Measurements from ENCODE around the gene ARHGAP35. TPM values are rescaled to one million over a fixed set of nuclear protein-coding genes. Genes with fewer than 3 reads are reported as not detected.
"Not testable (repeated sequence)": the region's sequence is repeated elsewhere in the genome, so short reads cannot be mapped to it uniquely, and the experiment has no call there.

ARHGAP35 gene
- total RNA-seq, 1 experiment from 2014 or later, result 29.3 TPM

DNA sequence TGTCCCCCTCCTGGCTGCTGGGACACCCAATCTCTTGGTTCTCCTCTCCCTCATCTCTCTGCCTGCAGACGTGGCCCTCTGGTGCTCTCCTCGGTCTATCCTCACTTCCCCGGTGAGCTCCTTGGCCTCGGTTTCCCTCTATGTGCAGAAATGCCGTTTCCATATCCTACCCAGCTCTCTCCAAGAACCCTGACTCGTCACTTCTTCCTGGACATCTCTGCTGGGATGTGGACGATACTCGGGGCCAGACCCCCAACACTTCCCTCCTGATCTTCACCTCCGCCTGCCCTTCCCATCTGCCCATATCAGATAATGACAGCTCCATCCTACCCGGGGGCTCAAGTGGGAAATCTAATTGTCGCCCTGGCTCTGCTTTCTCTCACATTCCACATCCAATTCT lies 18.0 kb upstream of the ARHGAP35 start:
- no peak for DNase-seq (ENCODE audit: low read depth)

DNA sequence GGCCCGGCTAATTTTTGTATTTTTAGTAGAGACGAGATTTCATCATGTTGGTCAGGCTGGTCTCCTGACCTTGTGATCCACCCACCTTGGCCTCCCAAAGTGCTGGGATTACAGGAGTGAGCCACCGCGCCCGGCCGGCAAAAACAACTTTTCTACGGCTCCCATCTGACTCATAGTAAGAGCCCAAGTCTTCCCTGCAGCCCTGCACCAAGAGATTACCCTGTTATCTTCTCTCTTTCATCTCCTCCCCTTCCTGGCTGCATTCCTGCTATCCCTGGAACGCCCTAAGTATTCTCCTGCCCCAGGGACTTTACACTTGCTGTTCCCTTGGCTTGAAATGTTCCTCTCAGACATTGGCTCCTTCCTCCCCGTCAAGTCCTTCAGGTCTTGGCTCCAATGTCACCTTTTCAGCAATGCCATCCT lies 16.7 kb upstream of the ARHGAP35 start:
- DNase-seq (ENCODE audit: low read depth), result no peak

DNA sequence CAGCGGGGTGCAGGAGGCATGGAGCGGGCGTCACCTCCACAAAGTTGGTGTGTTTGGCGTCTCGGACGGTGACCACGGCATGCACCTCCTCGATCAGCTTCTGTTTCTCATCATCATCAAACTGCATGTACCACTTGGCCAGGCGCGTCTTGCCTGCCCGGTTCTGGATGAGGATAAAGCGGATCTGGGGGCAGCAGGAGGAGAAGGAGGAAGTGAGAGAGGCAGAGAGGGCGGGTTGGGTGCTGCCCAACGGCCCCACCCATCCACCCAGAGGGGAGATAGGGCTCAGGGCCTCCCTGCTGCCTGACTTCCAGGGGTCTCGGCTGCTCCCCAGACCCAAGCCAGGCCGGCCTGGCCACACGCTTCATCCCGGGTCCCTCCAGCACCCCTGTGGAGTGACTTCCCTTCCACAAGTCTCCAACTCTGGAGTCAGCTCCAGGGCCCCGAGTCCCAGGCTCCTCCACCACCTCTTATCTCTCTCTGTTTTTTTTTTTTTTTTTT lies 14.8 kb upstream of the ARHGAP35 start:
- no peak for DNase-seq (ENCODE audit: low read depth)

DNA sequence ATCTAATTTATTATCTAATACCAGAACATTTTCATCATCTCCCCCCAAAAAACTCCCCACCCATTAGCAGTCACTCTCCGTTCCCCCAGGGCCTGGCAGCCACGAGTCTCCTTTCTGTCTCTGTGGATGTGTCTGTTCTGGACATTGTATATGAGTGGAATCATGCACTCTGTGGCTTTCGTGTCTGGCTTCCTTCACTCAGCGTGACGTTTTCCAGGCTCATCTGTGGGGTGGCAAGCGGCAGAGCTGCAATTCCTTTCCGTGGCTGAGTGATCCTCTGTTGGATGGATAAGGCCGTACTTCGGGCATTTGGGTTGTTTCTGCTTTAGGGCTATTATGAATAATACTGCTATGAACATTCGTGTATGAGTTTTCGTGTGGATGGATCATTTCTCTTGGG lies 13.3 kb upstream of the ARHGAP35 start:
- no peak for DNase-seq (ENCODE audit: low read depth)

DNA sequence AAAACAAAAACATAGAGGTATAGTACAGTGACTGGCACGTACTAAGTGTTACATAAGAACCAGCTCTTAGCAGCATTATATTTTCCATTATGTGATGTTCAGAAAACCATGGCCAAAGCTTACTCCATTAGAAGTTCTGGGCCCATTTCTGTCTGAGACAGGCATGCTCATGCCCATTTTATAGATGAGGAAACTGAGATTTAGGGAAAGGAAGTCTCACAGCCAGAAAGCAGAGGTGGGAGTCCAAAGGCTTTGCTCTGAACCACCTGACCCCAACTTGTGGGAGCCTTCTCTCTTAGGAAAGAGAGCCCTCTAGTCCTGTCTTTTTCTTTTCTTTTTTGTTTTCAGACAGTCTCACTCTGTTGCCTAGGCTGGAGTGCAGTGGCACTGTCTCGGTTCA lies 12.4 kb upstream of the ARHGAP35 start:
- DNase-seq (ENCODE audit: low read depth), result no peak

DNA sequence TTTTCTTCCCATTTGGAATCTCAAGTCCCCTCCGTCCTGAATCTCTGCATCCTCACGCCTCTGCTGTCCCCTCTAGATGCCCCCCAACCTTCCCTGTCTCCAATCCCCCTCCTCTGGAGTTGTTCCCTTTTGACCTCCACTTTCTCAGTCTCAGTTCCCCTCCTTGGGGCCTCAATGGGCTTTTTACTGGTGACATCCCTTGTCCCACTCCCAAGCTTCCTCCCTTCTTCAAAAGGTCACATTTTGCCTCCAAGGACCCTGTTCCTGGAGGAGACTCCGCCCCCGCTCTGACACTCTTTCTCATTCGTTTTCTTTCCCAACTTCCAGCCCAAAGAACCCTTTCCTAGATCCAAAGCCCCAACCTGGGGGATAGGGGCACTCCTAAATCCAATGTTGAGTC lies 11.2 kb upstream of the ARHGAP35 start:
- DNase-seq (ENCODE audit: low read depth), result no peak

DNA sequence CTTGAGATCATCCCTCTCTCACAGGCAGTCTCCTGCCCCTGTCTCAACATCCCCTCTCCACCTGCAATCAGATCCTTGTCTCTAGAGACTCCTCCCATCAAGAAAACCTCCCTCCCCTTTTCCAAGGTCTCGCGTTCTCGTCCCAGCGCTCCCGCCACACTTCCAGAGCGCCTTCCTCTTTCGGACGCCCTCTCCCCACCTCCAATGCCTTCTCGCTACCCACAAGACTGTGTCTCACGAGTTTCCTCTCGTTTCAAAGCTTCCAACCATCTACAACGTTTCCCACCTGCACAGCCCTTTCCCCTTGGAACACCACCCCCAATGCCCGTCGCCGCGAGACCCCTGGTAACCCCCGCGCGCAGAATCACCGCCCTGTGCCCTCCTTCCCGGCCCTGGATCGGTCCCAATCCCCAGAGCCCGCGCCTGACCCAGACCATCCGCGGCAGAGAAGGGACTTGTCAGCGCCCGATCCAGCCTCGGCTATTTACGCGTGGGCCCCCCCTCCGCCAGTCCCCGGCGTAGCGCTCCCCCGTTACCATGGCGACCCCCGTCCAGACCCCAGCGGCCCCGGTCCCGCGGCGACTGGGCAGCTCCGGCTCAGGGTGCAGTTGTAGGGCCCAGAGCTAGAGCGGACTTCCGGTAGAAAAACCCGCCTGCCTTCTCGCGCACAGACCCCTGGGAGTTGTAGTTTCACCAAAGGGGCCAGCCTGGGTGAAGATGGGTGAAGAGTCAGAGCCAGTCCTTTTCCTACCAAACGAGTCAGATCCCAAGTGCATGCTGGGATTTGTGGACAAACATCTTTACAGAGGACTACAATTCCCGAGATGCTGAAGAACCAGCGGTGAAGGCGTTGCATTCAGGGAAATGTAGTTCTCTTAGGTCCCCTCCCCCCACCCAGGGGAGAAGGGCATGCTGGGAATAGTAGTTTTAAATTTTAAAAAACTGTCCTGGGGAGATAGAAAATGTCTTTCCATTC lies 10.3 kb upstream of the ARHGAP35 start, which contains the start of gene AP2S1:
Gene AP2S1 (minus strand): TSS at position 619 of the 976 bp plus-strand sequence. CDS start 80 bp downstream, at position 539.
- peak; percentile 100 for DNase-seq (ENCODE audit: low read depth)

DNA sequence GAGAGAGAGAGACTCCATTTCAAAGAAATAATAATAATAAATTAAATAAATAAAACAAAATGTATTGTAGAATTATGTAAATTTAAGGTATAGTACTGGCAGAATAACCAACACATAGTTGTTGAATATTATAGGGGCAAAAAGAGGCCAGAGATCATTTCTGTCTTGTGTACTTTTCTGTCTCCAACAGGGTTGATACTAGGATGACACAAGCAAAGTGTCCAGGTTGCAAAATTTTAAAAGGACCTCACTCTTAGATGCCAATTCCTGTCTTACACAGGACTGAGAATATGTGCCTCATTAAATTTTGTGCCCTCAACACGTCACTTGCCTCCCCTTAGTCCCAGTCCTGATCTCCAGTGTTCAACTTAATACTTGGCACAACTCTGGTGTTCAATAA lies 8.0 kb upstream of the ARHGAP35 start:
- no peak for DNase-seq (ENCODE audit: low read depth)

DNA sequence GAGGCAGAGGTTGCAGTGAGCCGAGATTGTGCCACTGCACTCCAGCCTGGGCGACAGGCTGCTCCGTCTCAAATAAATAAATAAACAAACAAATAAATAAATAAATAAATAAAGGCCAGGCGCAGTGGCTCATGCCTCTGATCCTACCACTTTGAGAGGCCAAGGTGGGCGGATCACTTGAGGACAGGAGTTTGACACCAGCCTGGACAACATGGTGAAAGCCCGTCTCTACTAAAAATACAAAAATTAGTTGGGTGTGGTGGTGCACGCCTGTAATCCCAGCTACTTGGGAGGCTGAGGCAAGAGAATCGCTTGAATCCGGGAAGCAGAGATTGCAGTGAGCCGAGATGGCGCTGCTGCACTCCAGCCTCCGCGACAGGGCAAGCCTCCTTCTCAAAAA lies 6.1 kb upstream of the ARHGAP35 start:
- not testable (repeated sequence) for DNase-seq (ENCODE audit: low read depth)

DNA sequence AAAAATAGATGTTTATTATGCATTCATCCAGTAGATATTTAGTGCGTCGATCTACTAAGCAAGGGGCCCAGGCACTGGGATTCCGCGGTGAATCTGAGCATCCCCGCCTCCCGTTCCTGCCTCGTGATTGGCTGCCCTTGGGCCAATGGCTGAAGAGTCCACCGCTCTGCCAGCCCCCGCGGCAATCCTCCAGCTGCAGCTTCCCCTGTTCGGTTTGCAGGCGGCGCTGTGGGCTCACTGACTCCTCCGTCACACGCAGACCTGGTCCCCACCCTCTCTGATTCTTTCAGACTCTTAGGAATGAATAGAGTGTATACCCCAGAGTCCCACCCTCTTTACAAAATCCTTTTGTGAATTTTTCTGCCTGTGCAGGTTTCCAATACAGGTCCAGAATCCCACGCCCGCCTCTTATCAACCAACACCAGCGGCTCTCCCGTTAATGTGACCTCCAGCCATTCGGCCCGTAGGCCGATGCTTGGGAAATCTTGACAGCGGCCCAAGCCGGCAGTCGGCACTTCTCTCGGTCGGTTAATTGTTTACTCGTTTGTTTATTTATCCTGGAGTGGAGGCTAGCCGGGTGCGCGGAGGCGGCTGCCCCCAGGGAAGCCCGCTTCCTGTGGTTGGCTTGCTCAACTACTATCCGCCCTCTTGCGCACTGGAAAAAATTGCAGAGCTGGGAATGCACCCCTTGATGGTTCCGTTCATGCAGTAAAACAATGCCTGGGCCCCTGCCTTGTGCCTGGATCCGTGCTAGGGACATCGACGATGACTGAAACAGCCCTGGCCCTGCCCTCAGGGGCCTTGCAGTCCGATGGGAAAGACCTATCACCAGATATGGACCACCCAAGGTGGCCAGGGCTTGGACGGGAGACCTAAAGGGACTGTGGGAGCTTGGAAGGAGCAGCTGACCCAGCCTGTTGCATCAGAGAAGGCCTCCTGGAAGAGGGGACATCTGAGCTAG lies 4.5 kb upstream of the ARHGAP35 start:
- peak; percentile 89 for DNase-seq (ENCODE audit: low read depth)

DNA sequence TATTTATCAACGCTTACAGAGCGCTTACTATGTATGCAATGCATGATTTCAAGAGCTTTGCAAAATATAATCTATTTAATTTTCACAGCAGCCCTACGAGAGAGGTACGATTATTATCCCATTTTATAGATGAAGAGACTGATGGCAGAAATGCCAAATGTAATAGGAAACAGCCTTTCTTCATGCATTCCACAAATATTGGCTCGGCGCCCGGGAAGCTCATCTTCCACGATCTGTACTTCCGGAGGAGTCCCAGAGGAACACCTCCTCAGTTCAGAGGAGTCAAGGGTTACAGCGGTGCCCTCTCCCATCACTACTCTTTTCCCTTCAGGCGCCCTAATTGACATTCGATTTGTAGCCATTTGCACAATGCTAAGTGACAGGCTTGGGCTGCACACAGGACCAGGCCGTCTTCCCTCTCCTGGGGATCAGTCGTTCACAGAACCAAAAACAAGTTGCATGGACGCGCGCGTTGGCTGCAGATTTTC lies 1.1 kb upstream of the ARHGAP35 start:
- DNase-seq (ENCODE audit: low read depth), result peak; percentile 88

DNA sequence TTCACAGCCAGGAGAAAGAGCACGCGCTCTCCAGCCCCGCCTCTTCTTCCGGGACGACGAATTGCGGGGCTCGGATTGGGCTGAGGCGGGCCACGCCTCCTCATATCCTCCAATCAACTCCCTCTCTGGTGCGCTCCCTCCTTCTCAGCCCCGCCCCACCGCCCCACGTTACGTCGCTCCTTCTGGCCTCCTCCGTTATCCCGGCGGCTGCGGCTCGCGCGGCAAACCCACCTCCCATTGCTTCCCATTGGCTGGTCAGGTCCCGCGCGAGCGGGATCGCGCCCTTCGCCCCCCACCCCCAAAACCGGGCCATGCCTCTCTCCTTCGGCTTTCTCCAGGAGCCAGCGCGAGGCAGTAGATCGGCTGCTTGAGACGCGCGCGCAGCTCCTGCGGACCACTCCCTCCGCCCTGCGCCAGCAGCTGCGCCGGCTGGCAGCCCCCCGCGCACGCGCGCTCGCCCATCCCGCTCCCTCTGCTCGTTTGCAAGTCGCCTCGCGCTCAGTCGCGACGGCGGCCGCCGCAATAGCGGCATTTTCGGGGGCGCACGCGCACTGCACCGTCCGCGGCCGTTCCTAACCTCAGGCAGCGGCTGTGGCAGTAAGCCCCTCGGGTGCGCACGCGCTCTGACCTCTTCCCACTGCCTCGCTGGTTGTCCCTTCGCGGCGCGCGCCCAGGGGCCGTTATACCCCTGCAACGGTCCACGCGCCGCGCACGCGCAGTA lies 512 bp upstream of the ARHGAP35 start:
- DNase-seq (ENCODE audit: low read depth), result peak; percentile 98

DNA sequence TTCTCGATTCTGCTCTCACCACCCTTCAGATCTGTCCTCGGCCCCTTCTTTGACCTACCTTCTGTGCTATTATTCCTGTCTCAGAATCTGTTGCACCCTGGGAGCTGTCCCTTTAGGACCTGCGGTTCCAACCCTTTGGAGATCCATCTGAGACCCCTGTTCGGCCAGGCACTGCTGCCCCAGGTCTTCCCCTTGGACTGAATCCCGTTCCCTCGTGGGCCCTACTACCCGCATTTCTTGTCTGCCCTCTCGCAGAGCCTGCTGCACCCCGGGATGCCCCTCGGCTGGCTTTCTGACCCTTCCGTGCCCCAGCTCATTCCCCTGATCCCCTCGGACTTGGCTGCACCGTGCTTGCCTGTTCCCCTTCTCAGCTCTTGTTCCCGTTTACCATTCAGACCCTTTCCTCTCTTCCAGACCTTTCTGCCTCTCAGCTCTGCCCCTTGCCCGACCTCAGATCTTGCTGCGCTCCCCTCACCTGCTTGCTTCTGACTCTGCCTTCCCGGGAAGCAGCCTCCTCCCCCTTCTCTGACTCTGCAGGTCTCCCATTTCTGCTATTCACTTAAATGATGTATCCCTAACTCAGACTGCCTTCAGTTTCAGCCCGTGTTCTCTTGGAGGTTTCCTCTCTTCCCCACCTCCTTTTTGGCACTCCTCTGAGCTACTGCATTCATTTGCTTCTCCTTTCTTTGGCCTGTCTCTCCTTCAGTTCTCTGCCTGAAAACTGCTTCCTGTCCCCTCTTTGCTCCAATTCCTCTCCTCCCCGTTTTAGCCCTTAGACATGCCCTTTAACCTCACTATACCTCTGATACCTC lies 1.1 kb downstream of the ARHGAP35 start:
- DNase-seq (ENCODE audit: low read depth), result no peak

DNA sequence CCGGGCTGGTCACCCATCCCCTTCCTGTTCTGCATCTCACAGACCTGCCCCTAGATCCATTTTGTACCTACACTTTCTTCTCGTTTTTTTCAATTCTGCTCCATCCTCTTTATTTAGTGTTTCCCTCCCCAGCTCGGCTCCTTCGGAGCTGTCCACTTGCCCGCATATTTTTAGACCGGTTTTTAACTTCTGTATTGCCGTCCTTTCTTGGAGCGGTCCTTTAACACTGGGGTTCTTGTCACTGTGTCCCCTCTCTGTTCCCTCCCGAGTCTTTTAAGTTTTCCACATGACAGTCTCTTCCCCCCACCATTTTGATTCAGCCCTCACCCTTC lies 1.7 kb downstream of the ARHGAP35 start:
- DNase-seq (ENCODE audit: low read depth), result no peak

DNA sequence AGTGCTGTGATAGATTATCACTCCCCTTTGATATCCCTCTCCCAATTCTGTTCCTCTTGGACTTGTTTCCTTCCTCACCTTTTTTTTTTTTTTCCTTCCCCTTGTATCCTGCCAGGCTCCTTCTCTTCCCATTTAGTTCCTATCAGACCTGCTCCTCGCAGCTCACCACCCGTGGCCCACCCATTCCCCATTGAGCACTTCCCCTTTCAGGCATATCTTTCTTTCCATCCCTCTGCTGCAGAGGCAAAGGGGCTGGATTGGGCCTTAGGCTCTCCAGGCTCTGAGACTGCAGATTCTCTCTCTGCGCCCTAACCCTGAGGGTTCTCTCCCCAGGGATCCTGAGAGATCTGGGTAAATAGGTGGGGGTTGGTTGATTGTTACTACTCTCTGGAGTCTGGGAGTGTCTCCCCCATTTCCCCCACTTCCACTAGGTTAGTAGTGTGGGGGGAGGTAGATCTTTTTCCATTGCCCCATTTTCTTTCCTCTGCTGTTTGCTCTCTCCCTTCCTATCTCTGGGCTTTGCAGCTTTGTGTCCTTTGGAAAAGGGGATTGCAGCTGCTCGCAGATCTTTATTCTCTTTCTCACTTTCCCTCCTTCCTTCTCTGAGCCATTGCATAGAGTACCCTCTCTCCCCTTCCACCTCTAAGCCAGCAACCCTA lies 2.3 kb downstream of the ARHGAP35 start:
- DNase-seq (ENCODE audit: low read depth), result no peak

DNA sequence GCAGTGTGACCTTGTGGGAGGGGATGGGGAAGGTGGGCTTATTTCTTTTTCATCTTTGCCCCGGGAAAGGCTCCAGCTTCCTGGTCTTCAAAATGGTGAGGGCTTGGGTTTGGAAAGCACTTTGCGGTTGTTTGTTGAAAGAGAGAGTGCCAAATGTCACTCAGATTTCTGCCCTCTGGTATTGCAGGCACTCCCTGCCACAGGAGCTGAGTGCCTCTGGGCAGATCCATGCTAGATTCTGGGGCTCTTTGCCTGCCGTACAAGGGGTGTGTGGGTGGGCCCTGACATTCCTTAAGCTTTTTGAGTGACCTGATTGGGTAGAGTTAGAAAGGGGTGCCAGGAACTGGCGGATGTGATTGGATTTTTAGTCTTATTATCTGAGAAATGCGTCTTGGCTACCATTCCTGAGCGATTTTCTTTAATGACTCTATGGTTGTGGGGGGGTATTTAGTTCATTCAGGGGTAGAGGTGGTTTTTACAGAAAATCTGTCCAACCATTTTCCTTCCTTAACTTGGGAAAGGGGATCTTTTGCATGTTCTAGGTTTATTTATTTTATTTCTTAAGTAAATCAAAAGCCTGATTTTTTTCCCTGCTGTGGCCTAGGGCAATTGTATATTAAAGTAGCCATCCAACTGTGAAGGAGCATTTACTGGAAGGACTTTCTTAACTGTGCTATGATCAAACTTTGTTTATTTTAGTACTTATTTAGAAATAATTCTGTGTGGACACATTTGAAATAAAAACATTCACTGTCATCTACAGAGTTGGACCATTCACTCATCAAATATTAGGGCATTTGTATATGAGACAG lies 3.2 kb downstream of the ARHGAP35 start:
- peak; percentile 62 for DNase-seq (ENCODE audit: low read depth)

DNA sequence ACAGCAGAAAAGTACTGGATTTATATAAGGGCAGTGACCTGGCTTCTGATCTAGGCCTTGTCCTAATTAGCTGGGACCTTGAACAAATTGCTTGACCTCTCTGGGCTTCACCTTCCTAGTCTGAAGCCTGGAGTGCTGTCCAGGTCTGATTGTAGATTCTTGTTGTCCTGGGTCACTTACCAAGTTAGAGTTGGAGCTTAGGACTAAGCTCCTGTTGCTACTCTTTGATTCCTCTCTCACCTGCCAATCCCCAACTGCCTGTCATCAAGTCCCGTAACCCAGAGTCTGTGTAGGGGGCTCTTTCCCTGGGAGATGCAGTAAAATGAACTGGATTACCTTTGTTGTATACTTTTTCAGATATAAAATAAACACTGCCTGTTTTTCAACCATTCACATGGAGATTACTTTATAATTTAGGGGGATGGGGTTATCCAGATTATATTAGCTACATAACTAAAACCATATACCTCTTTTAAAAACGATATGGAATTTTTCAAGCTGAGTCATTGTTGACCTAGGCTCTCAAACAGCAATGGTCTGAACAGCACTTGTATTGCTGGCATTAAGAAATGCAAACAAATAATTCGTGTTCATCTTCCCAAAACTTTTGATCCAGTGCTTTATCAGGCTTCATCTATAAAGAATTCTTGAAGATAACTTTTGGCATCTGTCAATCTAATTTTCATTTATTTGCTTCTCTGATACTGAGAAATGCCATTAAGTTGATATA lies 5.8 kb downstream of the ARHGAP35 start:
- no peak for DNase-seq (ENCODE audit: low read depth)

DNA sequence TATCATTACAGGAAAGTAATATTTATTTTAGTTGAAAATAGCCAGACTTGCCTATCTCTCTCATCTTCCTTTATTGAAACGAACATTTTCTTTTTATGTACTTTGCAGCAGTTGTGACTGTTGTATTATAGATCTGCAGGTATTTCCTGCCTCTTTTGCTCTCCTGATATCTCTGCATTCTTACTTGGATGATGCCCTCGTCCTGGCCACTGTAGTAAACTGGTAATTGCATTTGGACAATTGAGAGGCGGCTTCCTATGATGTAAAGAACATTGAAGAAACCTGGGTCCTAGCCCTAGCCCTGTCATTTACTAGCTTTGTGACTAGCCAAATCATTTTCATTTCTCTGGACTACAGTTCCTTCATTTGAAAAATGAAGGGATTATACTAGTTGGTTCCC lies 6.4 kb downstream of the ARHGAP35 start:
- DNase-seq (ENCODE audit: low read depth), result no peak
